HG02885 (cell line): Measurements from ENCODE around the gene CPLX1.

Experiments
- ATAC-seq: cut with Tn5 transposase; IDR thresholded peaks from one replicate; pipeline ENCODE4 v1.9.1; 2021; ENCODE audit warnings: mild to moderate bottlenecking; ENCODE audit not compliant: unreplicated experiment, poor library complexity

The CPLX1 gene

GRCh38 chr4:856225-856901 is 30.4 kb upstream of the CPLX1 start:
- no peak for ATAC-seq

- ATAC-seq = no peak
Measured at GRCh38 chr4:855880-856224, 29.9 kb upstream of the CPLX1 start.

- ATAC-seq = no peak
Measured at GRCh38 chr4:854356-854755, 28.4 kb upstream of the CPLX1 start.

GRCh38 chr4:853416-853781 is 27.5 kb upstream of the CPLX1 start:
- ATAC-seq = no peak

GRCh38 chr4:851701-852430 is 25.9 kb upstream of the CPLX1 start:
- ATAC-seq = no peak

- no peak for ATAC-seq
Measured at GRCh38 chr4:850323-850945, 24.5 kb upstream of the CPLX1 start.

- no peak for ATAC-seq
Measured at GRCh38 chr4:849478-850175, 23.7 kb upstream of the CPLX1 start.

GRCh38 chr4:848803-849477 is 23.0 kb upstream of the CPLX1 start:
- ATAC-seq = no peak

- no peak for ATAC-seq
Measured at GRCh38 chr4:848307-848691, 22.4 kb upstream of the CPLX1 start.

GRCh38 chr4:845836-846251 is 19.9 kb upstream of the CPLX1 start:
- ATAC-seq = no peak

- ATAC-seq = no peak
Measured at GRCh38 chr4:845233-845835, 19.4 kb upstream of the CPLX1 start.

GRCh38 chr4:844752-845232 is 18.9 kb upstream of the CPLX1 start:
- no peak for ATAC-seq

- ATAC-seq = no peak
Measured at GRCh38 chr4:839675-840443, 13.9 kb upstream of the CPLX1 start.

GRCh38 chr4:837772-838171 is 11.8 kb upstream of the CPLX1 start:
- ATAC-seq = no peak

- no peak for ATAC-seq
Measured at GRCh38 chr4:836750-837301, 10.9 kb upstream of the CPLX1 start.

GRCh38 chr4:836003-836511 is 10.1 kb upstream of the CPLX1 start:
- no peak for ATAC-seq

- no peak for ATAC-seq
Measured at GRCh38 chr4:835148-836002, 9.4 kb upstream of the CPLX1 start.
